ENCODE results near the gene SLCO2A1.

DNA sequence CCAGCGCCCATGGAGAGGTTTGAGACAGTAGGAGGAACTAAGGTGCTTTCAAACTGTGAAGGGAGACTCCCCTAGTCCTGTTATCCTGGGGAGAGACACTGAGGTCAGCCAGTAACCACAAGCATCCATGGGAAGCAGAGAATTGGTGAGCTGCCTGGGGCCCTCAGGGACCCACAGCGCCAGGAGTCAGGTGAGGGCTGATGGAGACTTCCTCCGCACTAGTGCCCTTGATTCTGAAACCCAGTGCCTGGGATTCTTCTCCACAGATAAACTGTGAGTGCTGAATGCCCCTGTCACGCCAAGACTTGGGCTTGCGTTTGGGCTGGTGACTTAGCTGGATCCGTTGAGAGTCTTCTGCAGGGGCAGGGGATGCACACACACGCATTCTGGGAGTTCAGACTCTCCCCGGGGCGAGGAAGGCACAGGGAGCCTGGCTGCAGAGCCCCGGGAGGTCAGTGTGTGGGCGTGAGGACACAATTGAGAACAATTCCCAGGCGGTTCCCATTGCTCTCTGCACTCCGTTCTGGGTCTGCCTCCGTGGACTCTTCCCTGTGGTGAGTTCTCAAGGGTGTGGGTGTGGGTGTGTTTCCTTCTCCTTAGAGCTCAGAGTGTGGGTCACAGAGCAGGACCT, 37.9 kb upstream of the SLCO2A1 start:
- TF ChIP-seq CTCF (optimal IDR thresholded peaks at IDR 0.05 in 1 of 3, IDR thresholded peaks at IDR 0.05 in 1 of 3, conservative IDR thresholded peaks at IDR 0.05 in 1 of 3; ENCODE audit: extremely low read depth in 1 of 3, insufficient read depth in 2 of 3, low read length in 3 of 3) = no peak
- TF ChIP-seq EZH2 (IDR thresholded peaks at IDR 0.05; ENCODE audit: low read length) = no peak

All from keratinocyte (primary cell).